GM19372 (cell line): Measurements from ENCODE around the gene DDHD1.
"Not testable (repeated sequence)": the region's sequence is repeated elsewhere in the genome, so short reads cannot be mapped to it uniquely, and the experiment has no call there.

Experiments used
- ATAC-seq: cut with Tn5 transposase; IDR thresholded peaks from one replicate; pipeline ENCODE4 v1.9.1; 2021; ENCODE audit warnings: mild to moderate bottlenecking, low read depth, moderate library complexity; ENCODE audit not compliant: unreplicated experiment

DDHD1 gene

DNA sequence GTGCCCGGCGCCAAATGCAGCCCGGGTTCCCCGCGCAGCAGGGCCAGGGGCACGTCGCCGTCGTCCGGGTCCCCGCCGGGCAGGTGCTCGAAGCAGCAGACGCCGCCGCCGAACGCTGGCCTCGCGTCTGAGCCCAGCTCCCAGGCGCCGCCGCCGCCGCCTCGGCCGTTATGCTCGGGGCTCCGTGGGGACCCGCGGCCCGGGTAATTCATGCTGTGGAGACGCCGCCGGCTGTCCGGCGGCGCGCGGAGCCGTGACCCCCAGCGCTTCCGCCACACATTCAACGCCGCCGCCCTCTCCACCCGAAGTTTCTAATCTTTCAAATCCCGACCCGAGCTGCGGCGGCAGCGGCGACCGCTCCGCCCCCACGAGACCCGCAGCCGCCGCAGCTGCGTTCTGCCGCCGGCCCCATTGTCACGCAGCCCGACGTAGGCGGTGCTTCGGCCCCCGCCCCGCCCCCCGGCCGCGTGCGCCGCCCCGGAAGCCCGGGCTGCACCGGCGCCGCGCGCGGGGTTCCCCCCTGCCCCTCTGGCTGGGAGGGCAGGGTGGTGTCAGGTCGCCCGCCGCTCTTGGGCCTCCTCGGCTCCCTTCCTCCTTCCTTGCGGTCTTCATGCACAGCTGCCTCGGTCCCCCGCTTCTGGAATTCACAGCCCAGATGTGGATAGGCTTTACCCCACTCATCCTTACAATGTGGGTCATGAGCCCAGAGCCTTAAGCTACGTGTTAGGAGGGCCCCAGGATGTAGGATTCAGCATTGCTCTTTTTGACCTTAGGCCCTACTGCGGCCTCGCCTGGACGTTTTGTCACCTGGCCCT, at the start of gene DDHD1:
Gene DDHD1 (minus strand): TSS at position 437 of the 815 bp plus-strand sequence. CDS start 225 bp downstream, at position 212.
- ATAC-seq = peak; percentile 68

DNA sequence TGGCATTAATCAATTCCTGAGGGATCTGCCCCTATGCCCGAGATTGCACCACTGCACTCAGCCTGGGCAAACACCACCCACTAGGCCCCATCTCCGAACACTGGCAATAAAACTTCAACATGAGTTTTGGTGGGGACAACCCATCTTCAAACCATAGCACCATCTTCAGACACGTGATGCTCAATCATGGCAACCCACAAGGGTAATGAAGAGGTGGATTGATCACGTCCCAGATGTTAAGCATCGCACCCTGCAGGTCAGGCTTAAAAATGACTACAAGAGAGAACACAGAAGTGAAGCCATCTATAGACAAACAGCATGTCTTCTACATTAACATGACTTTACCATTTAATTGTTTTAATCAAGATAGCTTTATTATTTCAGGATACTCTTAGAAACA, 42.8 kb upstream of the DDHD1 start:
- no peak for ATAC-seq

DNA sequence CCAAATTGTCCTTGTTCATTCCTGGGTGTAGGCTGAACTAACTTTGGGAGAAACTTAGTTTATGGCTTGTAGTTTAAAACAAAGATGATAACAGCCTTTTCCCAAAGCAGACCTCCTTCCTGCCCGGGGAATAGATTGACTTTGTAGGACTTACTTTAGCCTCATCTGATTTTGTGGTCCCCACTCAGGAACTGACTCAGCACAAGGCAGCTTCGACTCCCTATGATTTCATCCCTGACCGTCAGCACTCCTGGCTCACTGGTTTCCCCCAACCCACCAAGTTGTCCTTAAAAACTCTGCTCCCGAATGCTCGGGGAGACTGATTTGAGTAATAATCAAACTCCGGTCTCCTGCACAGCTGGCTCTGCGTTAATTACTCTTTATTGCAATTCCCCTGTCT, 40.1 kb upstream of the DDHD1 start:
- no peak for ATAC-seq

DNA sequence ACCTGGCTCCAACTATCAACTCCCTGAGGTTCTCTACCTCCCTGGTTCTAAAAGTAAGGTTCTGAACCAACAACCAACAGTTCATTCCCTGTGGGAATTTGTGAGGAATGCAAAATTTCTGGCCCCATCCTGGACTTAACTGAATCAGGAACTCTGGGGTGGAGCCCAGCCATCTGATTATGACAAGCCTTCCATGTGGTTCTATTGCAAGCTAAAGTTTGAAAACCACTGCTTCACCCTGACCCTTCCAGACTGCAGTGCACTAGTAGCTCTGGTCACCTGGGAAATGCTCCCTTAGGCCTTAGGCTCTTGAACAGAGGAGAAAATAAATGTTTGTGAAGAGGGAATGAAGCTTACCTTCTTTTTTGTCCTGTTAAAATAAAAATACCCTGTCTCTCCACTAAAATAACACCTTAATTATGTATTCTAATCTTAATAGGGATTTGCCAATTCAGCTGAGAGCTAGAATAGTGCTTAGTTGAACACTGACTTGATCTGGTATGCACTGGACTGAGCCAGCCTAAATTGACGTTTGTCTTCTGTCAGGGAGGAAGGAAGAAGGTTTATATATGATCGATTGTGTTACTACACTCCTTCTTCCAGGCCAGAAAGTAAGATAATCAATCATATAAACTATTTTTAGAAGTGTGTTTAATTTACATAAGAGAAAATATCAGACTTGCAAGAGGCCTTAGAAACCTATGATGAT, 39.1 kb upstream of the DDHD1 start:
- ATAC-seq = no peak

DNA sequence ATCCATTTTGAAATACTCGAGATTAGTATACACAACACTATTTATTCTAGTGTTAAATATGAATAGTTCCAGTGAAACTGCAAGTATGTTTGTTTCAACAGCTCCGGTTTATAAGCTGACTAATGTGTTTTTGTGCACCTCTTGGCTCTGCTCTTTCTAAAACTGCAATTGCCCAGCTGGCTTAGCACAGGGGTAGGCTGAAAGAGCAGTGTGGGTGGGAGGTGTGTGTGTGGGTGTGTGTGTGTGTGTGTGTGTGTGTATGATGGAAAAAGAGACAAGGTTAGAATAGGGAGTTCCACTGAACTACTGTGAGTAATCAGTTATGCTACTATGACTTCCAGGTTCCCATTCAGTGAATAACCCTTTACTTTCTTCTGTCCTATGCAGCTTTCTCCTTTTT, 37.8 kb upstream of the DDHD1 start:
- no peak for ATAC-seq

DNA sequence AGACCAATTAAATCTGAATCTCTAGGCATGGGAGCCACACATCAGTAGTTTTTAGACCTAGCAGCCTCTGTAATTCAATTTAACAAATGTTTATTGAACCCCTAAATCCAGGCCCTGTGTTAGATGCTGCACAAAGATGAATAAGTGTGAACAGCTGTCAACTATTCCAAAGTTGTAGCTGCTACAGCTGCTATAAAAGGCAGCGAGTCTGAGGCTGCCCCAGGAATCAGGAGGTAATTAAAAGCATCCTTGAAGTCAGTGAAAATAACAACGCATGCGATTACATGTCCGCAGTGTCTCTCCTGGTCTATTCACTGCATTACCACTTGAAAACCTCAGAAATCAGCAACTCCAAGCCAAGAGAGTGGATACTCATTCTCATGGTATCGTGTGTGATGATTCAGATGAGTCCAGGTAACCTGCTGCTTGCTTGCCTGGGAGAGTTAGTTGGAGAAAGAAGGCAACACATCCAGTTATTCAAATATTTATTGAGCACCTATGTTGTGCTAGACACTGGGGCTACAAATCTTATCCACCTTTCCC, 34.9 kb upstream of the DDHD1 start:
- no peak for ATAC-seq

DNA sequence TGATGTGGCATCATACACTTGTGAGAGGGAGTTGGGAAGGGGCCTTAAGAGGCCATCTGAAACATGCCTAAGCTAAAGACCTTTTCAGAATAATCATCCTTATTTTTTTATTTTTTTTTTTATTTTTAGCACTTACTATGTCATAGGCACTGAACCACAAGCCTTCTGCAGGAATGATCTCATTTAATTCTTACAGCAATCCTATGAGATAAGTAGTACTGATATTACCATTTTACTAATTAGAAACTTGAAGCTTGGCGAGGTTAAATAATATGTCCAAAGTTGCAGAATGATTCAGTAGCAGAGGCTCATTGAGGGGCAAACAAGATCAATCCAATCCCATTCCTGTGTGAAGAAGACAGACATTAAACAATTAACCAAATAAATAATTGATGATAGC, 33.4 kb upstream of the DDHD1 start:
- ATAC-seq = no peak

DNA sequence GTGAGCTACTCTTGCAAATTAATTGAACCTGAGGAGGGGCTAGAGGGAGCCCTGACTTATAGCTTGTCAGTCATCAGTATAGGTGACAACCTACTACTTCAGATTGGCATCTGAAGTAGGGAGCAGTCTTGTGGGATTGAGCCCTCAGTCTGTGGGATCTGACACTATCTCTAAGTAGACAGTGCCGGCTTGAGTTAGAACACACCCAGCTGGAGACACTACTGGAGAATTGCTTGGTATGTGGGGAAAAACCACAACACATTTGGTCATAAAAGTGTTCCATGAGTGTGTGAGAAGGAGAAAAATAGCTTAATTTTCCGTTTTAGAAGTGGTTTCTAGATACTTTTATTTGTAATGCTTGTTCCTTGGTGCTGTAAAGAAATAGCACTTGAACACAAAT, 30.5 kb upstream of the DDHD1 start:
- ATAC-seq = no peak

DNA sequence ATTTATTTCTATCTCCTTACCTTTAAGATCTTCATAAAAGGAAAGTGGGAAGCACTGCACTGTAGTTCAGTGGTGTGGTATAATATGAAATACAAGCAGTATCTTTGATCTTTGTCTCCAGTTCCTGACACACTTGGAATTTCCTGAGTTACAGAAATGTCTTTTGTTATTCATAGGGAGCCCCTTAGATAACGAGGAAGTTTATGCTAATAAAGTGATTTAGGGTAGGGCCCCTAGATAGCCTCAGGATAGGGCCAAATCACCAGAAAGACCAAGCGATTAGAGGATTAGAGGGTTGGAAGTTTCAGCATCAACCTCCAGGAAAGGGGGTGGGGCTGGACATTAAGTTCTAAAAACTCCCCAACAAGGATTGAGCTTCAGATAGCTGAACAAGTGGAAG, 29.9 kb upstream of the DDHD1 start:
- no peak for ATAC-seq

DNA sequence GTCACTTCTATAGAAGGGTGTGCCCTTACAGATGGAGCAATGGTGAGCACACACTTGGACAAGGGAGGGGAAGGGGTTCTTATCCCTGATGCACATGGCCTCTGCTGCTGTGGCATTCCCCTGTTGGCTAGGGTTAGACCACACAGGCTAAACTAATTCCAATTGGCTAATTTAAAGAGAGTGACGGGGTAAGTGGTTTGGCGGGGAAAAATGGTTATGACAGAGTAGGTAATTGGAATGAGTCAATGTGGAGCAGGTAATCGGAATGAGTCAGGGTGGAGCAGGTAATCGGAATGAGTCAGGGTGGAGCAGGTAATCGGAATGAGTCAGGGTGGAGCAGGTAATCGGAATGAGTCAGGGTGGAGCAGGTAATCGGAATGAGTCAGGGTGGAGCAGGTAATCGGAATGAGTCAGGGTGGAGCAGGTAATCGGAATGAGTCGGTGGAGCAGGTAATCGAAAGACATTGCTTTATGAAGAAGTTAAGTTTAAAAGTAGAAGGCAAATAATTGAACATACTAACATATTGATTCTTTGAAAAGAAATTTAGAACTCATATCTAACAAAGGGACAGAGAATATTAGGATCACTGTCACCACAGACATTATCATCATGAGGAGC, 28.4 kb upstream of the DDHD1 start:
- ATAC-seq = not testable (repeated sequence)

DNA sequence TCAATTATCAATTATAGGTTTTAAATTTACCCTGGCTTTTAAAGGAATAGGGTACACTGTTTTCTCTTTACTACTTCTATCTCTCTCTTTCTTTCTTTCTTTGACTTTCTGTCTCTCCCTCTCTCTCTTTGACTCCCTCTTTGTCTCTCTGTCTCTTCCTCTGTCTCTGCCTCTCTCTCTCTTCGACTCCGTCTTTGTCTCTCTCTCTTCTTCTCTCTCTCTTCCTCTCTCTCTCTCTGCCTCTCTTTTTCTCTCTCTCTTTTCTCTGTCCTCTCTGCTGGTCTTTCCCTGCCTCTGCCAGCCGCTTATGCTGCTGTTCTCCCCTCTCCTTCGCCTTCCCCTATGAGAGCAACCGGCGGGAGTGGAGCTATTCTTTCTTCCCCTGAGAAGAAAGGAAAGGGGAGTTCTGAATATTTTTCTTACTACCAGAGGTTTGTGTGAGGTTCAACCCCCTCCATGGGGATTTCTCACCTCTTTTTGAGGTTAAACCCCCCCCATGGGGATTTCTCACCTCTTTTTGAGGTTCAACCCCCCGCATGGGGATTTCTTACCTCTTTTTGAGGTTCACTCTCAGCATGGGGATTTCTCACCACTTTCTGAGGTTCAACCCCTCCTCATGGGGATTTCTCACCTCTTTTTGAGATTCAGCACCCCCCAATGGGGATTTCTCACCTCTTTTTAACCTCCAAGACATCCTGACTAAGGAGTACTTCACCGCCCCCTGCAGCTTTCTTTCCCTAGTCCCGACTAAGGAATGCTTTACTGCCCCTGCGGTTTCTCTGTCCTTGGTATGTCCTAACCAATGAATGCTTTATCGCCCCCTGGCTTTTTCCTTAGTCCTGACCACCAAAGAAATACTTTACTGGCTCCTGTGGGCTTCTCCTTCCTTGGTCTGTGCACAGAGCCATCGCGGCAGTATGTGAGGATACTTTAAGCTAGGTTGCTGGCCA, 27.4 kb upstream of the DDHD1 start:
- ATAC-seq = no peak

DNA sequence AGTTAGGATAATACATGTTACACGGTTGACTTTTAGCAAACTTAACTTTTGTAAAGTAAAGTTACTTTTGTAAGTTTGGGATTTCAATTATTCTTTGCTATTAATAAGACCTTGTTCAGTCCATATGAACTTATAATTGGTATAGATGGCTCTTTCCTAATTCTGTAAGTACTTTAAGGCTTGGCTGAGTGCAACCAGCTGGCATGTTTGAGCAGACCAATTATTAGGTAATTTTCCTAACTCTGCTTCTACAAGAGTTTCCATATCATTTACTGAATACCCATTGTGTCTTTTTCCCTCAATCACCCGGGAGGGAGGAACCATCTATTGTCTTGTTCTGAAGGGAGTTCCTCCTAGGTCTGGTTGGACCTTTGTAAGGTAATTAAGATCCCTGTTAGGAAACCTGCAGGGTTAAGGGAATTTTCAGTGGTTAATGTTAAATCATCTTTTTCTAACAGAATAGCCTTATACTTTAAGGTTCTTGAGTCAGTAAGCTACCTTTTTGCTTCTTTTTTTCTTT, 26.4 kb upstream of the DDHD1 start:
- not testable (repeated sequence) for ATAC-seq

DNA sequence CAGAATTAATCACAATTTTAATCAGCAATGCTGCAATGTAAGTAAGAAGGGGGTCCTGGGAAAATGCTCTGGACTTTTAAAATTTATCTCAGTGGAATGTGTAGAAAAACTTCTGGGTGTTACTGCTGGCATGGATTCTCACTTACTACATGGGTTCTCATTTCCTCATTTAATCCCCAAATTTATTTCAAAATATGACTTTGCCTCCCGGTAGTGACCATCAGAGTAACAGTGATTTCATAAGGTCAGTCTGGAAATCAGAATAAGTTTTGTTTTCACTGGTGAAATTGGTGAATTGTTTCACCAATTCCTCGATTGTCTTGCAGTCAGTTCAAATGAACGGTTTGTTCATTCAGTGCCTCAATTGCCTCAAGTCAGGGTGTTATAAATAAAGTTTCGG, 22.3 kb upstream of the DDHD1 start:
- no peak for ATAC-seq

DNA sequence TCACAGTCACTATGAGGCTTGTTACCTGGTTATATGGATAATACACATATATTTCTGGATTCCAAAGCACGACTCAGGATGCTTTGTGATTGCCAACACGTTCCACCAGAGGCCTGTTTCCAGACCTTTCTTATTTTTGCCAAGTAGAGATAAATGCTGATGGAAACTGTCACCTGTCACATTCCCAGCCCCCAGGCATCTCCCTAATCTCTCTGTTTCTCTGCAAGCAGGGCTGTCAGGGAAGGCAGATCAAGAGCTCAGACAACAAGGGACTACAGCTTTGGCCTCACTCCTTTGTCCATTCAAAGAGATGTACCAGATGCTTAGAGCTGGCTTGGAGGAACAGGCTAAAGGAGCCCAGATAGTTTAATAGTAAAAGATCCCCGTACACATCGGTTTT, 21.8 kb upstream of the DDHD1 start:
- no peak for ATAC-seq

DNA sequence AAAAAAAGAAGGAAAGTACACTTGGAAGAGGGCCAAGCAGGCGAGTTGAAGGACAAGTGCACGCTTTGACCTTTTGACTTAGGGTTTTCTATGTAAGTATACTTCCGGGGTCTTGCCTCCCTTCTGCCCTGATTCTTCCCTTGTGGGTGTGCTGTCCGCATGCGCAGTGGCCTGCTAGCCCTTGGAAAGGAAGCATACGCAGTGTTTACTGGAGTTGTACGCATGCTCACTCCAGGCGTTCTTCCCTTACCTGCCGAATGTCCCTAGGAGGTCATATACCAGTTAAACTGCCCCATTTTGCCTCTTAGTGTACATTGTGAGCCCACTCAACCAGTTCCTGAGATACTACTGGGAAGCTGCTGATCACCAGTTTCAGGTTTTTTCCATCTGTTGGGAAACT, 15.7 kb upstream of the DDHD1 start:
- no peak for ATAC-seq

DNA sequence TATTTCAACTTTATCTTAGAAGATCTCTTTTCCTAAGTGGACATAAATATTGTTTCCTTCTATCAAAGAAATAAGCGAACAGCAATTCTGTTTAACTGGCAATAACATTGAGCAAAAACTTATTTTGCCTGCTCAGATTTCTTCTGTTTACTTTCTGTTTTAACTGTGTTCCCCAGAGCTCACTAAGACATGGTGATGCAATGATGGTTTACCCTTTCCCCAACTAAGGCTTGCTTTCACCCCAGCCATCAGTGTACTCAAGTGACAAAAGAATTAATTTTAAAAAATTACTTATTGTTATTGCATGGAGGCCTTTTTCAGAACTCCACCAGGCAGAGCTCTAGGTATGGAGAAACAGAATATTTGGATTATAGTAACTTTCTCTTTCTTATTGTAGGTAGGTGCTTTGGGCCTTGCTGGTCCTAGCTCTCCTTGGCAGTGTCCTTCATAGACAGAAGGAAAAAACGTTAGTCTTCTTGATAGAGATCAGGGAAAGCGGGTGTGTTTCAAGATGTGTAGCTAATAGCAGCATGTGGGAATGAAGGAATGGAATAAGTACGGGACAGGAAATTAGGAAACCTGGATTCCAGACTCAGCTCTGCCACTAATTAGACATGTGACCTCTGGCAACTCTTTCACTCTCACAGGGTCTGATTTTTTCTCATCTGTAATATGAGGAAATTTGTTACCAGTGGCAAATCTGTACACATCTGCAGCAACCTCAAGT, 14.6 kb upstream of the DDHD1 start:
- ATAC-seq = no peak

DNA sequence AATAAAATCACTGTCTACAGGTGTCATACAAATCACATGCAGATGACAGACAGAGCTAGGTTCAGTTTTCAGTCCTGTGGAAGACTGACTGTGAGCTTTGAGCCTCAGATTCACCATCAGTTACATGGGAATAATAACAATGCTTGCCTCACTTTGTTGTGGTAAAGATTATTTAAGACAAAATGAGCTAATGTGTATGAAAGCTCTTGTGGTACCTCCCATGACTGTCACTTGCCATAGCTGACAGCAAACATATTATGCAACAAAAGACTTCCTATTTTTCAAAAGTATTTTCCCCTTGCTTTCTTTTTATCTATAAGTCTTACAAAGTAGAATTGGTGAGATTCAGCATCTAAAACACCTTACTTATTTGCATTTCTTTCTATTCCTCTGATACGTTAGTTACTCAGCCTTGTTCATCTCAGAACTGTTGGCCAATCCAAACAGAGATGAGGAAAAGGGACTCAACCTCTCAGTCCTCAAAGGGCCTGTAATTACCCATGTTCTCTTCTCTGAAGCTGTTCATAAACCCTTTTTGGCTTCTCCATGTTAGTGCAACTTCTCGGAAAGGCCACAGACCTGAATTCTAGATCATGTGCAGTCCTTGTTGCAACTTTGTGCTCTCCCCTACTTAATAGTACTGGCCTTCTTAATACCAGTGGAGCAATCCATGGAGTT, 8.8 kb upstream of the DDHD1 start:
- ATAC-seq = no peak

DNA sequence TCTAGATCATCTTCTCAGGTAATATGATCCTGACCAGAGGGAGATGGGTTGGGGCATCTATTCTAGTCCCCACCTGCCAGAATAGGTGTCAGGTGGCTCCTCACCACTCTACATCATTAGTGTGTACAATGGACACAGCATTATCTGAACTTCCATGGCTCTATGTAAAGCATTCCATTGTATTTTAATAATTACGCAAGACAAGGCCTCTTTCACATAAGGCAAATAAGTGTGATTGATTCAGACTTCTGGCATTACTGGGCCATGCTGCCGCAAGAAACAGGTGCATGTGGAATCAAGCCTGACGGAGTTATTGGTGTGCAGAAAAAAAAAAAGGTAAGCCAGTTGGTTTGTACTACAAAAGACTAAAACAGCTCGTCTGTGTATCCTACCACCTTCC, 3.1 kb upstream of the DDHD1 start:
- ATAC-seq = no peak

DNA sequence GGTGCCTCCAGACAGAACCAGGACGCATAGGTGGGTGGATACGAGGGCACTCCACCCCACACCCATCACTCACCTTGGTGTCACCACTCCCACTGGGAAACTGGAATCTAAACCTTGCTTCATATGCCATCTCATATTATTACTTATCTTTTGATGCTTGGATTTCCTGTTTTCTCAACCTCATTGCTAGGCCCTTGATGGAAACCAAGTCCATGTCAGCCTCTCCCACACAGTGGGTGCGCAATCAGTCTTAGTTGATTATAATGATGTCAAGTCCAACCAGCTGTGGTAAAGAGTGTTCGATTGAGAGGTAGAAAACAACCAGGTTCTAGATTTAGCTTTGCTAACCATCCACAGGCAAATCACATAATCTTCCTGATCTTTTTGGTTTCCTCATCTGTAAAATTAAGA, 584 bp upstream of the DDHD1 start:
- no peak for ATAC-seq
